Skeletal muscle tissue (tissue), 4 donors: ENCODE measurements around the gene GBP1. TPM values are rescaled to one million over a fixed set of nuclear protein-coding genes. Genes with fewer than 3 reads are reported as not detected.
"Not testable (repeated sequence)": the region's sequence is repeated elsewhere in the genome, so short reads cannot be mapped to it uniquely, and the experiment has no call there.

Experiments
- H3K27ac ChIP-seq: one replicate; pipeline ENCODE4 v1.7.0; 2013; ENCODE audit warnings: mild to moderate bottlenecking, low read depth, low read length, inconsistent platforms
- H3K27me3 ChIP-seq, 3 donors: one replicate each; pipeline ENCODE4 v1.7.0; 2013; ENCODE audit warnings: low read length in 3 of 3; ENCODE audit not compliant: control insufficient read depth in 3 of 3, insufficient read depth in 3 of 3
- H3K36me3 ChIP-seq, 3 donors: one replicate each; pipeline ENCODE4 v1.7.0; 2013; ENCODE audit warnings: low read length in 3 of 3; ENCODE audit not compliant: control insufficient read depth in 3 of 3, insufficient read depth in 3 of 3
- H3K4me1 ChIP-seq, 3 donors: one replicate each; pipeline ENCODE4 v1.7.0; 2013; ENCODE audit warnings: low read length in 3 of 3, mild to moderate bottlenecking in 3 of 3; ENCODE audit not compliant: control insufficient read depth in 3 of 3, insufficient read depth in 3 of 3
- H3K4me3 ChIP-seq, 3 donors: one replicate each; pipeline ENCODE4 v1.7.0; 2013; ENCODE audit warnings: low read length in 3 of 3
- H3K9ac ChIP-seq, 3 donors: one replicate each; pipeline ENCODE4 v1.7.0; 2013; ENCODE audit warnings: low read length in 3 of 3, mild to moderate bottlenecking in 3 of 3, moderate library complexity in 2 of 3, low read depth in 1 of 3
- H3K9me3 ChIP-seq, 3 donors: one replicate each; pipeline ENCODE4 v1.7.0; 2013; ENCODE audit warnings: low read length in 3 of 3; ENCODE audit not compliant: control insufficient read depth in 3 of 3
- total RNA-seq: library from RNA; depleted of rRNA; stranded (reverse); fragments of >200 nt; gene quantifications from one replicate; pipeline ENCODE4 v1.2.3, GENCODE V29; 2014
- donor health status: Osteomylitis.

Gene GBP1
- total RNA-seq, 1 donor from 2014 or later, result 14.6 TPM

DNA sequence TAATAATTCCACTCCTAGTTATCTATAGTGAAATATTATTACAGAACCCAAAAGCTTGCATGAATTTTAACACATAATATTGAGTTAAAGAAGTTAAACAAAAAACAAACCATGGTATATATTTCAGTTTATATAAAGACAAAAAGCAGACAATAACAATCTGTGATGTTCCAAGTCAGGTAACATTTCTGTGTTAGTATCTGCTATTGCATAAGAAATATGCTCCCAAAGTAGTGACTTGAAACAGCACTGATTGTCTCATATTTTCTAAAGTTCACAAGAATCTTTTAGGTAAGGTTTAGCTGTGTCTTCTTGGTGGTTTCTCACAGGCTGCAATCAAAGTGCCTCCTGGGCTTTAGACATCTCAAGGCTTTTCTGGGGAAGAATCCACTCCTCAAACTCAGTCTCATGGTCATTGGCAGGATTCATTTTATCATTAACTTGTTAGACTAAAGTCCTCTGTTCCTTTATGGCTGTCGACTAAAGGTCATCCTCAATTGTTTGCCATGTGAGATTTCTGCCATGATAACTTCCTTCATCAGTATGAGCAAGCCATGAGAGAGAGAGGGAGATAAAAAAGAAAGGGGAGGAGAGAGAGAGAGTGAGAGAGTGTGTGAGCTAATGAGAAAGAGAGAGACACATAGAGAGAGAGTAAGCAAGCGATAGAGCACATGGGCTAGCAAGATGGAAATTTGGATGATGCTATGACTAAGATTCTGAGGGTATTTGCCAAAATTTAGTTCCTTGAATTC lies 19.9 kb downstream of the GBP1 start:
- H3K9ac ChIP-seq, result no peak overlapping the region
- no peak overlapping the region for H3K27ac ChIP-seq
- H3K9me3 ChIP-seq, result peaks cover 0 to 4% (median 0%) of the 10 kb centered on the region in 3 donors
- H3K36me3 ChIP-seq, result no peaks in the 10 kb centered on the region
- H3K4me1 ChIP-seq, result no peaks in the 10 kb centered on the region
- H3K4me3 ChIP-seq, result no peak overlapping the region
- no peaks in the 10 kb centered on the region for H3K27me3 ChIP-seq

DNA sequence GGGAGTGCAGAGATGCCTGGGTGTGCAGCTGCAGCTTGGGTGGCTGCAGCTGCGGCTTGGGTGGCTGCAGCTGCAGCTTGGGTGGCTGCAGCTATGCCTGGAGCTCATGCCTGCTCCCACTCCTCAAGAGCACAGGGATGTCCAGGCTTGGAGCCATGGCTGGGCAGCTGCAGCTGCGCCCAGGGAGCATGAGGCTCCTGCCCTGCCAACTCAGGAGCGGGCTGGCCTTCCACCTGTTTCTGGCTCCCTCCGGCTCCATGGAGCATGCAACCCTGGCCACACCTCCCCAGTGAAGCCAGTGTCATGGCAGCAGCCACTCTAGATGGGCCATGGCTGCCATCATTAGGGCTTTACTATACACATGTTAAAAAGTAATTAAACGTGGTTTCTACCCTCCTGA lies 21.1 kb downstream of the GBP1 start:
- H3K9me3 ChIP-seq, result peaks cover 0 to 4% (median 0%) of the 10 kb centered on the region in 3 donors
- no peaks in the 10 kb centered on the region for H3K4me1 ChIP-seq
- no peak overlapping the region for H3K9ac ChIP-seq
- no peak overlapping the region for H3K4me3 ChIP-seq
- no peak overlapping the region for H3K27ac ChIP-seq
- no peaks in the 10 kb centered on the region for H3K27me3 ChIP-seq
- no peaks in the 10 kb centered on the region for H3K36me3 ChIP-seq

DNA sequence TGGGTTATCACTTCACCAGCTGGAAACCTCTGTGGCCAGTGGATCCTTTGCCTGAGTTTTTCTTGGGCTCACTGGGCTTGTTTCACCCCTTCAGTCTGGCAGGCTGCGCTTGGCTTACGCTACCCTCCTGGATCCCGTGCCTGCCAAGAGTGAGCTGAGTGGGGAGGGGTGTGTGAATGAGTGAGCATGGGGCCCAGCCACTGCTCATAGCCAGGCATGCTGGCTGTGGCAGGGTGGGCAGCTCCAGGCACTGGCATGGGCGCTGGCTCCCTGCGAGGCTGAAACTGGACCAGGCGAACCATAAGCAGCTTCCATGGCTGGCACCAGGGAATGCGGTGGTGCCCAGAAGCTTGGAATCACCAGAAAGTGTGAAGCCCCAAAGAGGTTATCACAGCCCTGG lies 22.5 kb downstream of the GBP1 start:
- H3K9ac ChIP-seq, result no peak overlapping the region
- no peak overlapping the region for H3K27ac ChIP-seq
- no peaks in the 10 kb centered on the region for H3K27me3 ChIP-seq
- H3K9me3 ChIP-seq, result peaks cover 0 to 4% (median 0%) of the 10 kb centered on the region in 3 donors
- no peaks in the 10 kb centered on the region for H3K36me3 ChIP-seq
- no peak overlapping the region for H3K4me3 ChIP-seq
- no peaks in the 10 kb centered on the region for H3K4me1 ChIP-seq

GRCh38 chr1:89041721-89042120 lies 23.3 kb downstream of the GBP1 start:
- Histone ChIP-seq H3K4me3 (no peak overlapping the region), H3K36me3 (no peaks in the 10 kb centered on the region), H3K4me1 (no peaks in the 10 kb centered on the region), H3K27ac (no peak overlapping the region), H3K9ac (no peak overlapping the region), H3K27me3 (no peaks in the 10 kb centered on the region), H3K9me3 (peaks cover 0 to 4% (median 0%) of the 10 kb centered on the region in 3 donors)

DNA sequence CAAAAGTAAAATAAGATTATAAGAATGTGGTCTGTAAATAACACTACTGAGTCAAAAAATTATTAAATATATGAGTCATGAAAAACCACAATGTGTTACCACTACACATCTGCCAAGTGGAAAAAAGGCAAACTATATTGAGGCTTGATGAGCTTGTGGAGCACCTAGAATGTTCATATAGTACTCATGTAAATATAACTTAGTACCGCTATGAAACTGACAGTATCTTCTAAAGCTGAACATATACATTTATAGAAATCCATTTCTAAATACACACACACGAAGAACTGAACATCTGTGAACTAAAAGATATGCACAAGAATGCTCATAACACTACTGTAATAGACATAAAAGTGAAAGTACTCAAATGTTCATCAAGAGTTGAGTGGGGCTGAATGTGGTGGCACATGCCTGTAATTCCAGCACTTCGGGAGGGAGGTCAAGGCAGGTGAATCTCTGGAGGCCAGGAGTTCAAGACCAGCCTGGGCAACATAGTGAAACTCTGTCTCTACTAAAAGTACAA lies 23.8 kb downstream of the GBP1 start:
- Histone ChIP-seq H3K4me3 (no peak overlapping the region), H3K9me3 (peaks cover 0 to 4% (median 0%) of the 10 kb centered on the region in 3 donors), H3K27ac (no peak overlapping the region), H3K4me1 (no peaks in the 10 kb centered on the region), H3K36me3 (no peaks in the 10 kb centered on the region), H3K27me3 (no peaks in the 10 kb centered on the region), H3K9ac (no peak overlapping the region)

GRCh38 chr1:89040315-89040626 lies 24.7 kb downstream of the GBP1 start:
- H3K9ac ChIP-seq, result no peak overlapping the region
- no peaks in the 10 kb centered on the region for H3K27me3 ChIP-seq
- H3K36me3 ChIP-seq, result no peaks in the 10 kb centered on the region
- peaks cover 0 to 4% (median 0%) of the 10 kb centered on the region in 3 donors for H3K9me3 ChIP-seq
- no peak overlapping the region for H3K27ac ChIP-seq
- no peak overlapping the region for H3K4me3 ChIP-seq
- no peaks in the 10 kb centered on the region for H3K4me1 ChIP-seq

GRCh38 chr1:89037186-89037585 lies 27.8 kb downstream of the GBP1 start:
- Histone ChIP-seq H3K36me3 (no peaks in the 10 kb centered on the region), H3K9me3 (no peaks in the 10 kb centered on the region), H3K9ac (no peak overlapping the region), H3K4me1 (no peaks in the 10 kb centered on the region), H3K27ac (no peak overlapping the region), H3K27me3 (no peaks in the 10 kb centered on the region), H3K4me3 (no peak overlapping the region)

- no peaks in the 10 kb centered on the region for H3K9me3 ChIP-seq
- H3K9ac ChIP-seq, result no peak overlapping the region
- H3K27me3 ChIP-seq, result no peaks in the 10 kb centered on the region
- H3K27ac ChIP-seq, result no peak overlapping the region
- H3K4me1 ChIP-seq, result no peaks in the 10 kb centered on the region
- H3K36me3 ChIP-seq, result no peaks in the 10 kb centered on the region
- H3K4me3 ChIP-seq, result no peak overlapping the region
Measured at GRCh38 chr1:89035080-89035479, 29.9 kb downstream of the GBP1 start.

- H3K9me3 ChIP-seq, H3K4me1 ChIP-seq, H3K27ac ChIP-seq, H3K4me3 ChIP-seq, H3K27me3 ChIP-seq, H3K9ac ChIP-seq, H3K36me3 ChIP-seq: not testable (repeated sequence)
Measured at GRCh38 chr1:89034004-89034403, 31.0 kb downstream of the GBP1 start.

GRCh38 chr1:89029051-89029450 lies 36.0 kb downstream of the GBP1 start:
- not testable (repeated sequence) for H3K9me3 ChIP-seq, H3K36me3 ChIP-seq, H3K27ac ChIP-seq, H3K27me3 ChIP-seq, H3K9ac ChIP-seq, H3K4me3 ChIP-seq, H3K4me1 ChIP-seq
